PFSK-1 (cell line): ENCODE measurements around the gene FOLR3.
A peak's percentile ranks its signal among the peaks of the same experiment; 100 is the strongest.

ENCODE experiments used
- FOXP2 ChIP-seq: optimal IDR thresholded peaks from 2 replicates; pipeline ENCODE3; 2011; ENCODE audit warnings: borderline replicate concordance, control low read depth, inconsistent platforms; ENCODE audit not compliant: insufficient read depth; ENCODE audit errors: extremely low read length, extremely low read depth
- POLR2AphosphoS5 ChIP-seq: IDR thresholded peaks from 2 replicates; pipeline ENCODE4 v1.6.1; 2012; ENCODE audit warnings: low read depth, mild to moderate bottlenecking, control low read depth, low read length, moderate library complexity
- REST ChIP-seq, 2 experiments: IDR thresholded peaks; 2 replicates each; pipeline versions ENCODE4 v1.6.1 to v1.8.0; 2011 to 2012; ENCODE audit warnings: low read depth in 2 of 2, low read length in 2 of 2, control low read depth in 1 of 2, inconsistent platforms in 1 of 2, mild to moderate bottlenecking in 1 of 2, moderate library complexity in 1 of 2; ENCODE audit not compliant: insufficient read depth in 1 of 2
- SIN3A ChIP-seq: IDR thresholded peaks from 2 replicates; pipeline ENCODE4 v1.6.1; 2012; ENCODE audit warnings: mild to moderate bottlenecking, low read length, moderate library complexity, borderline replicate concordance; ENCODE audit not compliant: insufficient read depth
- TAF1 ChIP-seq: IDR thresholded peaks from 2 replicates; pipeline ENCODE4 v1.6.1; 2012; ENCODE audit warnings: low read length, control low read depth, borderline replicate concordance; ENCODE audit not compliant: insufficient read depth

Gene FOLR3

GRCh38 chr11:72111300-72112142 is 24.0 kb upstream of the FOLR3 start:
- TF ChIP-seq TAF1: no peak

- peak; percentile 97 for TF ChIP-seq POLR2AphosphoS5
- TF ChIP-seq SIN3A: peak; percentile 49; the same call in 1 of the 2 replicates
- peak; percentile 64 for TF ChIP-seq FOXP2
- TF ChIP-seq REST (IDR thresholded peaks at IDR 0.05; ENCODE audit: insufficient read depth in 1 of 2, low read depth in 2 of 2, low read length in 2 of 2): no peak
- TF ChIP-seq TAF1: peak; percentile 80; the same call in 1 of the 2 replicates
Observed at GRCh38 chr11:72112143-72112977, 23.2 kb upstream of the FOLR3 start, which contains the start of gene ANAPC15. Gene ANAPC15 (minus strand): TSS chr11:72112695. CDS start chr11:72111276, 1,419 bp downstream.

GRCh38 chr11:72112978-72113808 is 22.3 kb upstream of the FOLR3 start:
- no peak for TF ChIP-seq FOXP2

GRCh38 chr11:72114570-72114969 is 21.0 kb upstream of the FOLR3 start:
- TF ChIP-seq TAF1 (no peak), REST (IDR thresholded peaks at IDR 0.05; ENCODE audit: insufficient read depth in 1 of 2, low read depth in 2 of 2, low read length in 2 of 2) (no peak), SIN3A (no peak), FOXP2 (no peak), POLR2AphosphoS5 (no peak)

- no peak for TF ChIP-seq TAF1
- no peak for TF ChIP-seq SIN3A
- no peak for TF ChIP-seq FOXP2
- TF ChIP-seq REST (IDR thresholded peaks at IDR 0.05; ENCODE audit: insufficient read depth in 1 of 2, low read depth in 2 of 2, low read length in 2 of 2): no peak
- TF ChIP-seq POLR2AphosphoS5: no peak
Observed at GRCh38 chr11:72116019-72116755, 19.3 kb upstream of the FOLR3 start.
